Cardiac fibroblast (primary cell): ENCODE results near the gene NUAK1.

Experiments
- DNase-seq, 2 donors: peaks; one replicate each; pipeline versions ENCODE4 v3.0.0 to v3.0.0-alpha.2; 2010; ENCODE audit warnings: low read depth in 2 of 2
- H3K4me3 ChIP-seq, 2 donors: replicated peaks in 1 of 2; 1 replicate in 1 of 2; 2 replicates in 1 of 2; pipeline ENCODE4 v1.5.1; 2011; ENCODE audit warnings: low read depth in 2 of 2, low read length in 2 of 2, mild to moderate bottlenecking in 2 of 2, moderate library complexity in 1 of 2
- CTCF ChIP-seq: IDR thresholded peaks from one replicate; pipeline ENCODE4 v1.5.1; 2011; ENCODE audit warnings: low read depth, mild to moderate bottlenecking, low read length, inconsistent platforms

The NUAK1 gene

GRCh38 chr12:106163712-106164111 is 25.0 kb upstream of the NUAK1 start:
- TF ChIP-seq CTCF, result no peak
- H3K4me3 ChIP-seq, result no peak overlapping the region
- no peak for DNase-seq

- no peak for DNase-seq
- no peak overlapping the region for H3K4me3 ChIP-seq
- TF ChIP-seq CTCF, result no peak
These were observed 22.7 kb upstream of the NUAK1 start for GRCh38 chr12:106161491-106161890.

GRCh38 chr12:106160915-106161314 is 22.2 kb upstream of the NUAK1 start:
- H3K4me3 ChIP-seq, result no peak overlapping the region
- no peak for DNase-seq
- TF ChIP-seq CTCF, result no peak

- no peak for TF ChIP-seq CTCF
- DNase-seq, result no peak
- no peak overlapping the region for H3K4me3 ChIP-seq
These were observed 19.0 kb upstream of the NUAK1 start for GRCh38 chr12:106157802-106158201.

- TF ChIP-seq CTCF, result no peak
These were observed 16.1 kb upstream of the NUAK1 start for GRCh38 chr12:106154751-106155273.

GRCh38 chr12:106152334-106152733 is 13.6 kb upstream of the NUAK1 start:
- DNase-seq, result no peak
- H3K4me3 ChIP-seq, result no peak overlapping the region
- no peak for TF ChIP-seq CTCF

More at GRCh38 chr12:106154751-106155273, 16.1 kb upstream of the NUAK1 start:
- H3K4me3 ChIP-seq, result no peak overlapping the region
- no peak for DNase-seq

GRCh38 chr12:106150555-106150954 is 11.8 kb upstream of the NUAK1 start:
- H3K4me3 ChIP-seq, result no peak overlapping the region
- no peak for TF ChIP-seq CTCF
- DNase-seq, result no peak
